Liver (tissue), 9 donors: Measurements from ENCODE around the gene PCYT2. TPM values are rescaled to one million over a fixed set of nuclear protein-coding genes. Genes with fewer than 3 reads are reported as not detected.

Experiments
- DNase-seq: peaks from one replicate; pipeline ENCODE4 v3.0.0-alpha.2; 2017; ENCODE audit warnings: low spot score
- H3K27ac ChIP-seq, 2 donors: one replicate each; pipeline ENCODE4 v1.7.0; 2013; ENCODE audit warnings: inconsistent platforms in 2 of 2, low read length in 2 of 2, control low read depth in 1 of 2, low read depth in 1 of 2, mild to moderate bottlenecking in 1 of 2
- H3K27me3 ChIP-seq, 4 donors: one replicate each; pipeline versions ENCODE4 v1.6.1 to v1.7.0; 2013; ENCODE audit warnings: low read length in 3 of 4, inconsistent platforms in 1 of 4, mild to moderate bottlenecking in 1 of 4, moderate library complexity in 1 of 4; ENCODE audit not compliant: control insufficient read depth in 4 of 4, insufficient read depth in 4 of 4
- H3K36me3 ChIP-seq, 4 donors: one replicate each; pipeline versions ENCODE4 v1.6.1 to v1.7.0; 2013; ENCODE audit warnings: low read length in 3 of 4, mild to moderate bottlenecking in 3 of 4, low read depth in 1 of 4, moderate library complexity in 1 of 4; ENCODE audit not compliant: control insufficient read depth in 4 of 4, insufficient read depth in 3 of 4
- H3K4me1 ChIP-seq, 4 donors: one replicate each; pipeline versions ENCODE4 v1.6.1 to v1.7.0; 2013; ENCODE audit warnings: low read length in 3 of 4, mild to moderate bottlenecking in 3 of 4, moderate library complexity in 1 of 4; ENCODE audit not compliant: control insufficient read depth in 4 of 4, insufficient read depth in 4 of 4
- H3K4me3 ChIP-seq, 3 donors: one replicate each; pipeline versions ENCODE4 v1.6.1 to v1.7.0; 2013; ENCODE audit warnings: low read length in 3 of 3, control low read depth in 1 of 3, low read depth in 1 of 3, mild to moderate bottlenecking in 1 of 3
- H3K9ac ChIP-seq, 2 donors: one replicate each; pipeline ENCODE4 v1.7.0; 2013; ENCODE audit warnings: low read length in 2 of 2, mild to moderate bottlenecking in 2 of 2, moderate library complexity in 2 of 2, control low read depth in 1 of 2, low read depth in 1 of 2
- H3K9me3 ChIP-seq, 4 donors: one replicate each; pipeline versions ENCODE4 v1.6.1 to v1.7.0; 2013; ENCODE audit warnings: low read length in 3 of 4; ENCODE audit not compliant: control insufficient read depth in 4 of 4
- EGR1 ChIP-seq, 2 donors: IDR thresholded peaks; 2 replicates each; pipeline ENCODE4 v1.6.1; 2016 to 2018; ENCODE audit warnings: antibody characterized with exemption in 2 of 2, low read depth in 2 of 2
- FOXA1 ChIP-seq: IDR thresholded peaks from 2 replicates; pipeline ENCODE4 v1.6.1; 2016; ENCODE audit warnings: antibody characterized with exemption
- FOXA2 ChIP-seq: IDR thresholded peaks from 2 replicates; pipeline ENCODE4 v1.6.1; 2016; ENCODE audit warnings: antibody characterized with exemption
- GABPA ChIP-seq, 2 donors: IDR thresholded peaks in 1 of 2; conservative IDR thresholded peaks in 1 of 2; 2 replicates each; pipeline ENCODE4 v1.6.1; 2016; ENCODE audit warnings: antibody characterized with exemption in 2 of 2, mild to moderate bottlenecking in 1 of 2, moderate library complexity in 1 of 2
- HNF4A ChIP-seq, 2 donors: conservative IDR thresholded peaks; 2 replicates each; pipeline ENCODE4 v1.6.1; 2016; ENCODE audit warnings: antibody characterized with exemption in 2 of 2, mild to moderate bottlenecking in 2 of 2
- HNF4G ChIP-seq: IDR thresholded peaks from 2 replicates; pipeline ENCODE4 v1.6.1; 2016; ENCODE audit warnings: antibody characterized with exemption
- JUND ChIP-seq, 2 donors: IDR thresholded peaks; 2 replicates each; pipeline ENCODE4 v1.6.1; 2016; ENCODE audit warnings: antibody characterized with exemption in 2 of 2
- NR2F2 ChIP-seq: IDR thresholded peaks from 2 replicates; pipeline ENCODE4 v1.6.1; 2016; ENCODE audit warnings: antibody characterized with exemption
- RAD21 ChIP-seq, 2 donors: IDR thresholded peaks; 2 replicates each; pipeline ENCODE4 v1.6.1; 2016; ENCODE audit warnings: antibody characterized with exemption in 2 of 2, mild to moderate bottlenecking in 2 of 2
- RXRA ChIP-seq, 2 donors: IDR thresholded peaks; 2 replicates each; pipeline ENCODE4 v1.6.1; 2017 to 2018; ENCODE audit warnings: antibody characterized with exemption in 2 of 2, mild to moderate bottlenecking in 1 of 2
- SP1 ChIP-seq: IDR thresholded peaks from 2 replicates; pipeline ENCODE4 v1.6.1; 2018; ENCODE audit warnings: antibody characterized with exemption, mild to moderate bottlenecking
- TAF1 ChIP-seq: conservative IDR thresholded peaks from 2 replicates; pipeline ENCODE4 v1.6.1; 2016; ENCODE audit warnings: antibody characterized with exemption, mild to moderate bottlenecking
- YY1 ChIP-seq: IDR thresholded peaks from 2 replicates; pipeline ENCODE4 v1.6.1; 2016; ENCODE audit warnings: antibody characterized with exemption, mild to moderate bottlenecking
- WGBS: extraction: QIAGEN DNeasy Blood & Tissue Kit; methylation state at CpG from one replicate; pipeline ENCODE4 v1.1.7; 2013; 5-methylcytosine and 5-hydroxymethylcytosine counted together
- polyA plus RNA-seq, 2 donors: library from polyadenylated mRNA; stranded (reverse) in 1 of 2; unstranded in 1 of 2; fragments of 200-250 nt in 1 of 2; fragments of >200 nt in 1 of 2; fragmentation: Nextera tagmentation in 1 of 2; extraction: Ambion mirVana in 1 of 2; gene quantifications; one replicate each; pipeline versions ENCODE4 v1.2.1 to v1.2.3, GENCODE V29; 2013 to 2015
- total RNA-seq, 2 donors: library from RNA; depleted of rRNA; stranded (reverse); fragments of >200 nt; gene quantifications; one replicate each; pipeline ENCODE4 v1.2.3, GENCODE V29; 2014
- TF ChIP-seq, protein P1 (sequence below): IDR thresholded peaks from 2 replicates; pipeline ENCODE4 v1.6.1; 2016; ENCODE audit warnings: antibody characterized with exemption
- TF ChIP-seq, protein P2 (sequence below): IDR thresholded peaks from 2 replicates; pipeline ENCODE4 v1.6.1; 2016; ENCODE audit warnings: antibody characterized with exemption
- TF ChIP-seq, protein P3 (sequence below): fragments of 150-350 bp; IDR thresholded peaks from 2 replicates; pipeline ENCODE4 v1.5.1; 2017; ENCODE audit warnings: improper control_type of control experiment, low read depth, low read length; ENCODE audit not compliant: missing input control
- TF ChIP-seq, protein P4 (sequence below): IDR thresholded peaks from 2 replicates; pipeline ENCODE4 v1.6.1; 2016; ENCODE audit warnings: antibody characterized with exemption
- TF ChIP-seq, protein P5 (sequence below): IDR thresholded peaks from 2 replicates; pipeline ENCODE4 v1.6.1; 2016; ENCODE audit warnings: antibody characterized with exemption, mild to moderate bottlenecking
- donor health status: healthy.
- donor health status: healthy.
- donor health status: healthy.
- donor health status: healthy.
- donor health status: healthy.

Gene PCYT2
- total and polyA plus RNA-seq, 4 donors: 63.9 to 101 (median 88.4) TPM

DNA sequence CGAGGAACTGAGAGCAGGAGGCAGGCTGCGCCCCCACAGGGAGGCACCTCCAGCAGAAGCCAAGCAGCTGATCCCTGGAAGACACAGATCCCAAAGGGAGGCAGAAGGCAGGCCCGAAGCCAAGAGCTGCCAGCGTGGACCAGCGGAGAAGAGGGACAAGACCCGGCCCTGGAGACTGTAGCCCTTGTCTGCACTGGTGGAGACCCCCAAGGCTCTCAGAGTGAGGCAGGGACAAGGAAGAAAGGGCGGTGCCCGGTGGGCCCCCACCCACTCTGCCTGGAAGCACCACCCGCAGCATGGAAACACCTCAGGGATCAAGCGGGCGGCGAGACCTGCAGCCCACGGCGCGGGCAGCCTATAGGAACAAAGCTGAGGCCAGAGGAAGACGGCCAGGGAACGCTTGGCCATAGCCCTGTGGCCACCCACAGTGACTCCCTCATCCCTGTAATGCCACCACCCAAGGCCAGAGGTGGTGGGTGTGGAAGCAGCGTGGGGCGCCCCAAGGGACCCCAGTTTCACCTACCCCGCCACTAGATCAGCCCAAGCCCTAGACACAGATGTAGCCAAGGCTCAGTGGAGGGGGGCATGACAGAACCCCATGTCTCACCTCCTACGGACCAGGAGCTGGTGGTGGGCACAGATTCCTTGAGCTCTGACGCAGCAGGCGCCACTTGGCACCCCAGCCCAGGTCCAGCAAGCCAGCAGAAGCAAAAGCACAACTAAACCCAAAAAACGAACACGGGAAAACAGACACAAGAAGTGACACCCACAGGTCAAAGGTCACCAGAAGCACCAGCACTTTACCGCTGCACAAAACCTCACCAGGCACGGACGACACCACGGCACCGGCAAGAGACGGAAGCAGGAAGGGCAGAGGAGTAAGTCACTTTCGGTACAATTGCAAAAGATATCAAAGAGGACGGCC lies 9.7 kb upstream of the PCYT2 start:
- TF ChIP-seq YY1 (no peak), NR2F2 (peak; percentile 47), FOXA1 (no peak), SP1 (no peak), RAD21 (IDR thresholded peaks at IDR 0.05) (no peak), TAF1 (no peak), JUND (IDR thresholded peaks at IDR 0.05) (no peak), HNF4A (conservative IDR thresholded peaks at IDR 0.05) (peak in 1 of 2 donors; percentile 32), GABPA (IDR thresholded peaks at IDR 0.05 in 1 of 2, conservative IDR thresholded peaks at IDR 0.05 in 1 of 2) (no peak), HNF4G (no peak)
- TF ChIP-seq, protein P1, sequence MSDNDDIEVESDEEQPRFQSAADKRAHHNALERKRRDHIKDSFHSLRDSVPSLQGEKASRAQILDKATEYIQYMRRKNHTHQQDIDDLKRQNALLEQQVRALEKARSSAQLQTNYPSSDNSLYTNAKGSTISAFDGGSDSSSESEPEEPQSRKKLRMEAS: no peak
- TF ChIP-seq, protein P2, sequence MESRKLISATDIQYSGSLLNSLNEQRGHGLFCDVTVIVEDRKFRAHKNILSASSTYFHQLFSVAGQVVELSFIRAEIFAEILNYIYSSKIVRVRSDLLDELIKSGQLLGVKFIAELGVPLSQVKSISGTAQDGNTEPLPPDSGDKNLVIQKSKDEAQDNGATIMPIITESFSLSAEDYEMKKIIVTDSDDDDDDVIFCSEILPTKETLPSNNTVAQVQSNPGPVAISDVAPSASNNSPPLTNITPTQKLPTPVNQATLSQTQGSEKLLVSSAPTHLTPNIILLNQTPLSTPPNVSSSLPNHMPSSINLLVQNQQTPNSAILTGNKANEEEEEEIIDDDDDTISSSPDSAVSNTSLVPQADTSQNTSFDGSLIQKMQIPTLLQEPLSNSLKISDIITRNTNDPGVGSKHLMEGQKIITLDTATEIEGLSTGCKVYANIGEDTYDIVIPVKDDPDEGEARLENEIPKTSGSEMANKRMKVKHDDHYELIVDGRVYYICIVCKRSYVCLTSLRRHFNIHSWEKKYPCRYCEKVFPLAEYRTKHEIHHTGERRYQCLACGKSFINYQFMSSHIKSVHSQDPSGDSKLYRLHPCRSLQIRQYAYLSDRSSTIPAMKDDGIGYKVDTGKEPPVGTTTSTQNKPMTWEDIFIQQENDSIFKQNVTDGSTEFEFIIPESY: no peak
- peak overlapping the region; percentile 59 to 60 for H3K27ac ChIP-seq

DNA sequence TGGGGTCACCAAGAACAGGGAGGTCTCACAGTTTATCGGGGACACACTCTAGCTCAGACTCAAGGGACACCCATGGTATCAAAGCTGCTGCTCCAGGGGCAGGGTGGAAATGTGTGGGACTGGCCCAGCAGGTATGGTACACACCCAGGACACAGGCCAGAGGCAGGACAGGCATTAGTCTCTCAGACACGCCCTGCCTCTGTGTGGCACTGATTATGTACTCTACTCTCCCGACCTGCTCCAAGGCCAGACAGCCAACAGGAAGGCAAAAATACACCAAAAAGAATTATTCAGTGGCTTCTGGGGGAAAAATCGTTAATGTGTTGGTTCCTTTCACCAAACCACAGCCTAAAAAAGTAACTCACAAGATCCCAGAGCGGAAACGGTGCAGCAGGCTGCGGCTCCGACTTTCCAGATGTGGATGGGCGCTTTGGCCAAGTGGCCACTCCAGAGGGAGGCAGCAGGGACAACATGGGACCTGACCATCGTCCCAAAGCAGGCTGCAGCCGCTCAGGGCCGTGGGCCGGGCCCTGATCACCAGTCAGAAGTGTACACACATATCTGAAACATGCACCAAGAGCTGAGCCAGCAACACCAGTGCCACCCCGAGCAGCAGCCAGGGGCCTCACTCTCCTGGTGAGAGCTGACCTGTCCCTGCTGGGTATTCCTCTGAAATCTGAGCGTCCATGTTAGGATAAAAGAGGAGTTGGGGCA lies 7.8 kb upstream of the PCYT2 start:
- Histone ChIP-seq H3K4me1 (peaks cover 21 to 47% (median 37%) of the 10 kb centered on the region in 4 donors), H3K36me3 (peaks cover 9 to 20% (median 14%) of the 10 kb centered on the region in 4 donors), H3K4me3 (no peak overlapping the region), H3K9me3 (no peaks in the 10 kb centered on the region), H3K9ac (no peak overlapping the region), H3K27ac (no peak overlapping the region), H3K27me3 (no peaks in the 10 kb centered on the region)
- TF ChIP-seq RAD21 (IDR thresholded peaks at IDR 0.05): no peak
- TF ChIP-seq, protein P3, sequence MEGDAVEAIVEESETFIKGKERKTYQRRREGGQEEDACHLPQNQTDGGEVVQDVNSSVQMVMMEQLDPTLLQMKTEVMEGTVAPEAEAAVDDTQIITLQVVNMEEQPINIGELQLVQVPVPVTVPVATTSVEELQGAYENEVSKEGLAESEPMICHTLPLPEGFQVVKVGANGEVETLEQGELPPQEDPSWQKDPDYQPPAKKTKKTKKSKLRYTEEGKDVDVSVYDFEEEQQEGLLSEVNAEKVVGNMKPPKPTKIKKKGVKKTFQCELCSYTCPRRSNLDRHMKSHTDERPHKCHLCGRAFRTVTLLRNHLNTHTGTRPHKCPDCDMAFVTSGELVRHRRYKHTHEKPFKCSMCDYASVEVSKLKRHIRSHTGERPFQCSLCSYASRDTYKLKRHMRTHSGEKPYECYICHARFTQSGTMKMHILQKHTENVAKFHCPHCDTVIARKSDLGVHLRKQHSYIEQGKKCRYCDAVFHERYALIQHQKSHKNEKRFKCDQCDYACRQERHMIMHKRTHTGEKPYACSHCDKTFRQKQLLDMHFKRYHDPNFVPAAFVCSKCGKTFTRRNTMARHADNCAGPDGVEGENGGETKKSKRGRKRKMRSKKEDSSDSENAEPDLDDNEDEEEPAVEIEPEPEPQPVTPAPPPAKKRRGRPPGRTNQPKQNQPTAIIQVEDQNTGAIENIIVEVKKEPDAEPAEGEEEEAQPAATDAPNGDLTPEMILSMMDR: no peak
- TF ChIP-seq TAF1: no peak
- TF ChIP-seq JUND (IDR thresholded peaks at IDR 0.05): no peak
- no peak for TF ChIP-seq EGR1 (IDR thresholded peaks at IDR 0.05; ENCODE audit: low read depth in 2 of 2)
- TF ChIP-seq RXRA (IDR thresholded peaks at IDR 0.05): no peak
- TF ChIP-seq FOXA1: no peak
- TF ChIP-seq, protein P2: no peak
- no peak for TF ChIP-seq SP1
- TF ChIP-seq HNF4G: no peak
- TF ChIP-seq, protein P4, sequence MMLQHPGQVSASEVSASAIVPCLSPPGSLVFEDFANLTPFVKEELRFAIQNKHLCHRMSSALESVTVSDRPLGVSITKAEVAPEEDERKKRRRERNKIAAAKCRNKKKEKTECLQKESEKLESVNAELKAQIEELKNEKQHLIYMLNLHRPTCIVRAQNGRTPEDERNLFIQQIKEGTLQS: no peak
- TF ChIP-seq FOXA2: no peak
- no peak for TF ChIP-seq HNF4A (conservative IDR thresholded peaks at IDR 0.05)
- no peak for TF ChIP-seq NR2F2
- no peak for TF ChIP-seq GABPA (IDR thresholded peaks at IDR 0.05 in 1 of 2, conservative IDR thresholded peaks at IDR 0.05 in 1 of 2)
- TF ChIP-seq, protein P1: no peak
- TF ChIP-seq, protein P5, sequence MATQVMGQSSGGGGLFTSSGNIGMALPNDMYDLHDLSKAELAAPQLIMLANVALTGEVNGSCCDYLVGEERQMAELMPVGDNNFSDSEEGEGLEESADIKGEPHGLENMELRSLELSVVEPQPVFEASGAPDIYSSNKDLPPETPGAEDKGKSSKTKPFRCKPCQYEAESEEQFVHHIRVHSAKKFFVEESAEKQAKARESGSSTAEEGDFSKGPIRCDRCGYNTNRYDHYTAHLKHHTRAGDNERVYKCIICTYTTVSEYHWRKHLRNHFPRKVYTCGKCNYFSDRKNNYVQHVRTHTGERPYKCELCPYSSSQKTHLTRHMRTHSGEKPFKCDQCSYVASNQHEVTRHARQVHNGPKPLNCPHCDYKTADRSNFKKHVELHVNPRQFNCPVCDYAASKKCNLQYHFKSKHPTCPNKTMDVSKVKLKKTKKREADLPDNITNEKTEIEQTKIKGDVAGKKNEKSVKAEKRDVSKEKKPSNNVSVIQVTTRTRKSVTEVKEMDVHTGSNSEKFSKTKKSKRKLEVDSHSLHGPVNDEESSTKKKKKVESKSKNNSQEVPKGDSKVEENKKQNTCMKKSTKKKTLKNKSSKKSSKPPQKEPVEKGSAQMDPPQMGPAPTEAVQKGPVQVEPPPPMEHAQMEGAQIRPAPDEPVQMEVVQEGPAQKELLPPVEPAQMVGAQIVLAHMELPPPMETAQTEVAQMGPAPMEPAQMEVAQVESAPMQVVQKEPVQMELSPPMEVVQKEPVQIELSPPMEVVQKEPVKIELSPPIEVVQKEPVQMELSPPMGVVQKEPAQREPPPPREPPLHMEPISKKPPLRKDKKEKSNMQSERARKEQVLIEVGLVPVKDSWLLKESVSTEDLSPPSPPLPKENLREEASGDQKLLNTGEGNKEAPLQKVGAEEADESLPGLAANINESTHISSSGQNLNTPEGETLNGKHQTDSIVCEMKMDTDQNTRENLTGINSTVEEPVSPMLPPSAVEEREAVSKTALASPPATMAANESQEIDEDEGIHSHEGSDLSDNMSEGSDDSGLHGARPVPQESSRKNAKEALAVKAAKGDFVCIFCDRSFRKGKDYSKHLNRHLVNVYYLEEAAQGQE: no peak
- TF ChIP-seq YY1: no peak
- no peak for DNase-seq
- WGBS: 82% methylated on average over 15 of the region's 15 CpGs

More for the DNA sequence above, 9.7 kb upstream of the PCYT2 start:
- 74% methylated on average over 33 of the region's 33 CpGs for WGBS
- no peaks in the 10 kb centered on the region for H3K27me3 ChIP-seq
- DNase-seq: no peak
- H3K9ac ChIP-seq: no peak overlapping the region
- H3K9me3 ChIP-seq: no peaks in the 10 kb centered on the region
- peaks cover 0 to 7% (median 4%) of the 10 kb centered on the region in 4 donors for H3K36me3 ChIP-seq
- peak overlapping the region in 1 of 3 donors; percentile 3 for H3K4me3 ChIP-seq
- peaks cover 33 to 66% (median 53%) of the 10 kb centered on the region in 4 donors for H3K4me1 ChIP-seq
